KBM-7 (cell line): ENCODE data around the gene CELF2.

Experiments used
- DNase-seq: peaks from one replicate; pipeline ENCODE4 v3.0.0-alpha.2; 2015
- in situ Hi-C: fragments of 300-500 bp; cut with MboI; formaldehyde crosslinking; loops from 2 replicates; pipeline ENCODE4 v1.14.3; 2020; ENCODE audit warnings: low sequenced_read_pairs, low pct_unique_long_range_greater_than_20kb, mixed read lengths

The CELF2 gene

GRCh38 chr10:11046776-11047160, 29.1 kb downstream of the CELF2 start:
- no peak for DNase-seq
- in situ Hi-C loops, result no loop called here

GRCh38 chr10:11048707-11049278, 31.1 kb downstream of the CELF2 start:
- in situ Hi-C loops, result no loop called here

GRCh38 chr10:11049806-11050205, 32.1 kb downstream of the CELF2 start:
- in situ Hi-C loops, result no loop called here
- DNase-seq, result no peak

More at GRCh38 chr10:11048707-11049278, 31.1 kb downstream of the CELF2 start:
- DNase-seq, result no peak

- in situ Hi-C loops, result no loop called here
- DNase-seq, result no peak
Measured at GRCh38 chr10:11050301-11051287, 32.9 kb downstream of the CELF2 start.

GRCh38 chr10:11057018-11057417, 39.3 kb downstream of the CELF2 start:
- in situ Hi-C loops, result no loop called here
- DNase-seq, result no peak

GRCh38 chr10:11057448-11057847, 39.8 kb downstream of the CELF2 start:
- no peak for DNase-seq
- in situ Hi-C loops, result no loop called here

GRCh38 chr10:11057994-11058393, 40.3 kb downstream of the CELF2 start:
- no peak for DNase-seq
- in situ Hi-C loops, result no loop called here

- no peak for DNase-seq
- in situ Hi-C loops, result no loop called here
Measured at GRCh38 chr10:11058965-11059364, 41.3 kb downstream of the CELF2 start.

GRCh38 chr10:11063856-11064255, 46.2 kb downstream of the CELF2 start:
- no peak for DNase-seq
- in situ Hi-C loops, result no loop called here

GRCh38 chr10:11064832-11065231, 47.2 kb downstream of the CELF2 start:
- in situ Hi-C loops, result no loop called here
- DNase-seq, result no peak

- in situ Hi-C loops, result no loop called here
- no peak for DNase-seq
Measured at GRCh38 chr10:11065567-11065966, 47.9 kb downstream of the CELF2 start.

GRCh38 chr10:11066520-11066919, 48.8 kb downstream of the CELF2 start:
- no peak for DNase-seq
- in situ Hi-C loops, result no loop called here

- DNase-seq, result no peak
- in situ Hi-C loops, result no loop called here
Measured at GRCh38 chr10:11068861-11069633, 51.4 kb downstream of the CELF2 start.

- in situ Hi-C loops, result no loop called here
- no peak for DNase-seq
Measured at GRCh38 chr10:11073410-11073809, 55.7 kb downstream of the CELF2 start.

- in situ Hi-C loops, result no loop called here
- no peak for DNase-seq
Measured at GRCh38 chr10:11074536-11075267, 57.0 kb downstream of the CELF2 start.

GRCh38 chr10:11076221-11076620, 58.5 kb downstream of the CELF2 start:
- in situ Hi-C loops, result no loop called here
- DNase-seq, result no peak

GRCh38 chr10:11080564-11080984, 62.9 kb downstream of the CELF2 start:
- in situ Hi-C loops, result no loop called here
- no peak for DNase-seq

- in situ Hi-C loops, result no loop called here
- no peak for DNase-seq
Measured at GRCh38 chr10:11081408-11081807, 63.7 kb downstream of the CELF2 start.

GRCh38 chr10:11082526-11082925, 64.9 kb downstream of the CELF2 start:
- DNase-seq, result no peak
- in situ Hi-C loops, result no loop called here
